IPS DF 6.9 (cell line): ENCODE data around the gene MAST2.

ENCODE experiments used
- DNase-seq: peaks from one replicate; pipeline ENCODE4 v3.0.0-alpha.2; 2013; ENCODE audit warnings: low read depth, low spot score
- H3K27ac ChIP-seq: one replicate; pipeline ENCODE4 v1.5.1; 2013; ENCODE audit warnings: low read length, control low read depth
- H3K27me3 ChIP-seq: 2 replicates; pipeline ENCODE4 v1.6.1; 2013; ENCODE audit warnings: mild to moderate bottlenecking, low read length; ENCODE audit not compliant: control insufficient read depth, insufficient read depth
- H3K36me3 ChIP-seq: 2 replicates; pipeline ENCODE4 v1.6.1; 2013; ENCODE audit warnings: low read length; ENCODE audit not compliant: control insufficient read depth, insufficient read depth
- H3K4me1 ChIP-seq: 2 replicates; pipeline ENCODE4 v1.6.1; 2013; ENCODE audit warnings: low read length; ENCODE audit not compliant: control insufficient read depth, insufficient read depth
- H3K4me3 ChIP-seq: 2 replicates; pipeline ENCODE4 v1.5.1; 2013; ENCODE audit warnings: mild to moderate bottlenecking, low read length
- H3K9me3 ChIP-seq: 2 replicates; pipeline ENCODE4 v1.6.1; 2013; ENCODE audit warnings: low read length, inconsistent platforms; ENCODE audit not compliant: control insufficient read depth, insufficient read depth
- WGBS: extraction: QIAGEN DNeasy Blood & Tissue Kit; methylation state at CpG from one replicate; pipeline ENCODE4 v1.1.7; 2013; ENCODE audit warnings: mixed read lengths, missing lambda C conversion rate; ENCODE audit not compliant: insufficient read length, insufficient coverage; 5-methylcytosine and 5-hydroxymethylcytosine counted together

Gene MAST2

DNA sequence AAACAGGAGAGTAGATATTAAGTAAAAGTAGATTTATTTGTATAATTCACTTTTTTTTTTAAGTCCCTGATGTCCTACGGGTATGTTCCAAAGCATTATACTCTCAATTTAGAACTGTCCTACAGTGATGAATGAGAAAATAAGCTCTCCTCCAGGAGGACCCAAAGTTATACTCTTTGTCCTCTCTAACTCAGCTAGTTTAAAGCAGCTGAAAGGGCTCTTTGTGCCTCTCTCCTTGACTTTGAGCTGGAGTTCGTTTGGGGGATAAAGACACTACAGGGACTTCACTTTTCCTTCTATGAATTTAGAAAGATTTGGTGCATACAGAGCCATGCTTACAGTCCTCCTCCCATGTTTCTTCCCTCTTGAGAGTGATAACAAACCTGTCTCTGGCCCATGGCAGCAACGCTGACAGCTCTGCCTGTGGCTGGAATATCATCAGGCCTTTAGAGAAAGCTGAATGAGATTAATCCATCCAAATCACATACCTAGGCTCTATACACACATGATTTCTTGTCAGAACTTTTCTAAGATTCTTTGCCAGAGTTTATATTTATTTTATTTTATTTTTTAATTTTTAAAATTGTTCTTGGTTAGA is 194.7 kb downstream of the MAST2 start:
- Histone ChIP-seq H3K27me3 (no peaks in the 10 kb centered on the region), H3K4me1 (no peaks in the 10 kb centered on the region), H3K36me3 (no peaks in the 10 kb centered on the region), H3K9me3 (no peaks in the 10 kb centered on the region), H3K4me3 (no peak overlapping the region), H3K27ac (no peak overlapping the region)
- WGBS, result no CpG with 5 or more reads among the region's 3 CpGs
- DNase-seq, result no peak

- no peaks in the 10 kb centered on the region for H3K9me3 ChIP-seq
- no peaks in the 10 kb centered on the region for H3K4me1 ChIP-seq
- H3K36me3 ChIP-seq, result no peaks in the 10 kb centered on the region
- H3K4me3 ChIP-seq, result no peak overlapping the region
- H3K27ac ChIP-seq, result no peak overlapping the region
- H3K27me3 ChIP-seq, result no peaks in the 10 kb centered on the region
- DNase-seq, result no peak
- WGBS, result no CpG with 5 or more reads among the region's 2 CpGs
Observed at GRCh38 chr1:45999507-45999906, 196.1 kb downstream of the MAST2 start.

DNA sequence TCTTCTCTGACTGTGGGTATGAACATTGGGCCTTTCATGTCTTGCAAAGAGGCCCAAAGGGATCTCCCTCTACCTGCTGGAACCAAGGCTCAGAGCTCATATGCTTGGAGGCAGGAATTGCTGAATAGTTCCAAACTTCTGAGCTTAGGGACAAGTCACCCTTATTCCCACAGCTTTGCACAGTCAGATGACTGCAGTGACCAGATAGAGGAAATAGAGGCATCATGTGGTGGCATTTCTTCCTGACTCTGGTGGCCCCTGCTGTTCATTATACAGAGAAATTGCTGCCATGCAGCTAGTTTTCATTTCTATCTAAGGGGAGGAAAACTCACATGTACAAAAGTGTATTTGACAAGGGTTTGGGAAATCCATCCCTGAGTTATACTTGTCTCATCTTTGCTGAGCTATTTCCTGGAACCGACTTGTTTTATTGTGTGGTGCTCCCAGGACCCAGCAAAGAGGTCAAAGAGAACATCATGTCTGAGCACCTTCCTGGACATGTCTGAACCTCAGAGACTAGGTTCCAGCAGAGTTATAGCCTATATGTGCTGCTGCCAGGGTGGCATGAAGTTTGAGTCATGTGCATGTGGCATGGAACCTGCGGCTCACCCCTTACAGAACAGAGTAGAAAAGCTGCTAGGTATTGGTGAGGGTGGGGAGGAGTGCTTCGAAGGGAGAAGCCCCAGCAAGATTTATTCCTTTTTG is 197.8 kb downstream of the MAST2 start:
- no peak overlapping the region for H3K27ac ChIP-seq
- no peak overlapping the region for H3K4me3 ChIP-seq
- no peaks in the 10 kb centered on the region for H3K27me3 ChIP-seq
- WGBS, result no CpG with 5 or more reads among the region's 3 CpGs
- no peak for DNase-seq
- H3K4me1 ChIP-seq, result no peaks in the 10 kb centered on the region
- no peaks in the 10 kb centered on the region for H3K36me3 ChIP-seq
- H3K9me3 ChIP-seq, result no peaks in the 10 kb centered on the region

- no peak for DNase-seq
- no CpG with 5 or more reads among the region's 3 CpGs for WGBS
Observed at GRCh38 chr1:46002551-46003150, 199.2 kb downstream of the MAST2 start.

GRCh38 chr1:46003315-46003714 is 199.9 kb downstream of the MAST2 start:
- no CpG with 5 or more reads among the region's 5 CpGs for WGBS
- no peak for DNase-seq
- Histone ChIP-seq H3K27me3 (no peaks in the 10 kb centered on the region), H3K4me3 (no peak overlapping the region), H3K36me3 (peaks cover 1% of the 10 kb centered on the region; the same call in 1 of the 2 replicates), H3K9me3 (no peaks in the 10 kb centered on the region), H3K4me1 (no peaks in the 10 kb centered on the region), H3K27ac (no peak overlapping the region)

More at GRCh38 chr1:46002551-46003150, 199.2 kb downstream of the MAST2 start:
- Histone ChIP-seq H3K9me3 (no peaks in the 10 kb centered on the region), H3K4me3 (no peak overlapping the region), H3K4me1 (no peaks in the 10 kb centered on the region), H3K36me3 (no peaks in the 10 kb centered on the region; the same call in 1 of the 2 replicates), H3K27me3 (no peaks in the 10 kb centered on the region), H3K27ac (no peak overlapping the region)

GRCh38 chr1:46004492-46004891 is 201.1 kb downstream of the MAST2 start:
- Histone ChIP-seq H3K27me3 (no peaks in the 10 kb centered on the region), H3K36me3 (peaks cover 3% of the 10 kb centered on the region; the same call in 1 of the 2 replicates), H3K9me3 (no peaks in the 10 kb centered on the region), H3K27ac (no peak overlapping the region), H3K4me1 (no peaks in the 10 kb centered on the region), H3K4me3 (no peak overlapping the region)
- WGBS, result no CpG with 5 or more reads among the region's 1 CpG
- DNase-seq, result no peak

- H3K27me3 ChIP-seq, result no peaks in the 10 kb centered on the region
- no CpG with 5 or more reads among the region's 1 CpG for WGBS
- H3K9me3 ChIP-seq, result no peaks in the 10 kb centered on the region
- H3K4me1 ChIP-seq, result no peaks in the 10 kb centered on the region
- peaks cover 3% of the 10 kb centered on the region; the same call in 1 of the 2 replicates for H3K36me3 ChIP-seq
- H3K4me3 ChIP-seq, result no peak overlapping the region
- DNase-seq, result no peak
- H3K27ac ChIP-seq, result no peak overlapping the region
Observed at GRCh38 chr1:46005594-46005993, 202.2 kb downstream of the MAST2 start.

GRCh38 chr1:46008585-46008984 is 205.2 kb downstream of the MAST2 start:
- Histone ChIP-seq H3K4me3 (no peak overlapping the region), H3K9me3 (no peaks in the 10 kb centered on the region), H3K27ac (no peak overlapping the region), H3K27me3 (no peaks in the 10 kb centered on the region), H3K36me3 (peaks cover 3% of the 10 kb centered on the region; the same call in 1 of the 2 replicates), H3K4me1 (no peaks in the 10 kb centered on the region)
- DNase-seq, result no peak

GRCh38 chr1:46010611-46011010 is 207.2 kb downstream of the MAST2 start:
- no peaks in the 10 kb centered on the region for H3K9me3 ChIP-seq
- no peak overlapping the region for H3K27ac ChIP-seq
- no CpG with 5 or more reads among the region's 6 CpGs for WGBS
- no peaks in the 10 kb centered on the region for H3K4me1 ChIP-seq
- H3K36me3 ChIP-seq, result peaks cover 3% of the 10 kb centered on the region; the same call in 1 of the 2 replicates
- H3K4me3 ChIP-seq, result no peak overlapping the region
- H3K27me3 ChIP-seq, result no peaks in the 10 kb centered on the region
- no peak for DNase-seq

GRCh38 chr1:46011121-46011695 is 207.8 kb downstream of the MAST2 start:
- no peaks in the 10 kb centered on the region for H3K27me3 ChIP-seq
- H3K36me3 ChIP-seq, result peaks cover 3% of the 10 kb centered on the region; the same call in 1 of the 2 replicates
- no peak overlapping the region for H3K27ac ChIP-seq
- no peak overlapping the region for H3K4me3 ChIP-seq
- no peaks in the 10 kb centered on the region for H3K9me3 ChIP-seq
- no peak for DNase-seq
- H3K4me1 ChIP-seq, result no peaks in the 10 kb centered on the region
- no CpG with 5 or more reads among the region's 7 CpGs for WGBS
